Prostate gland (tissue), 2 donors: Measurements from ENCODE around the gene B4GALNT3. TPM values are rescaled to one million over a fixed set of nuclear protein-coding genes. Genes with fewer than 3 reads are reported as not detected.

ENCODE experiments used
- DNase-seq: peaks from one replicate; pipeline ENCODE4 v3.0.0-alpha.2; 2019; ENCODE audit warnings: low spot score
- H3K27ac ChIP-seq, 2 donors: fragments of 200-600 bp; sonication (generic); 2 replicates each; pipeline ENCODE4 v1.5.1; 2017 to 2019
- H3K27me3 ChIP-seq: fragments of 200-600 bp; sonication (generic); replicated peaks from 2 replicates; pipeline ENCODE4 v1.5.1; 2019; ENCODE audit not compliant: insufficient read depth
- H3K36me3 ChIP-seq, 2 donors: fragments of 200-600 bp; sonication (generic); 1 replicate in 1 of 2; 2 replicates in 1 of 2; pipeline versions ENCODE4 v1.5.1 to v1.8.1; 2017 to 2019
- H3K4me1 ChIP-seq: fragments of 200-600 bp; sonication (generic); replicated peaks from 2 replicates; pipeline ENCODE4 v1.5.1; 2019
- H3K4me3 ChIP-seq, 2 donors: fragments of 200-600 bp; sonication (generic); 2 replicates each; pipeline ENCODE4 v1.5.1; 2017 to 2019
- H3K9me3 ChIP-seq: fragments of 200-600 bp; sonication (generic); 2 replicates; pipeline ENCODE4 v1.5.1; 2017
- CTCF ChIP-seq, 4 experiments: fragments of 200-600 bp in 2 of 4; fragments of 450-650 bp in 2 of 4; sonication (generic) in 2 of 4; IDR thresholded peaks; 1 replicate in 3 of 4; 2 replicates in 1 of 4; pipeline ENCODE4 v1.5.1; 2016 to 2019; ENCODE audit warnings: antibody characterized with exemption in 4 of 4, mild to moderate bottlenecking in 2 of 4, moderate library complexity in 2 of 4
- POLR2A ChIP-seq: fragments of 450-650 bp; IDR thresholded peaks from one replicate; pipeline ENCODE4 v1.6.1; 2016; ENCODE audit warnings: antibody characterized with exemption, mild to moderate bottlenecking
- POLR2AphosphoS5 ChIP-seq: sonication (generic); formaldehyde crosslinking; IDR thresholded peaks from one replicate; pipeline ENCODE4 v1.6.1; 2017; ENCODE audit warnings: antibody characterized with exemption
- WGBS: methylation state at CpG from one replicate; pipeline ENCODE4 v1.1.5; 2018; 5-methylcytosine and 5-hydroxymethylcytosine counted together
- intact Hi-C: fragments of 100-400 bp; cut with DNase I; formaldehyde crosslinking; loops from one replicate; pipeline ENCODE4 v1.14.2; 2022
- total RNA-seq, 2 donors: library from RNA; depleted of rRNA; stranded (reverse); fragments of >200 nt; gene quantifications; one replicate each; pipeline ENCODE4 v1.1.0, GENCODE V29; 2016

The B4GALNT3 gene
- total RNA-seq, 2 donors from 2014 or later, result 7.1 to 16.3 TPM

GRCh38 chr12:578748-579419 lies 119.1 kb downstream of the B4GALNT3 start:
- no peak for TF ChIP-seq POLR2A
- TF ChIP-seq POLR2AphosphoS5, result no peak
- no peak overlapping the region for H3K27ac ChIP-seq
- intact Hi-C loops, result loop anchor here (10.0 kb wide), 1 partner anchor 1016 kb away; the partner anchor contains the start of gene FBXL14
- 19% methylated on average over 7 of the region's 7 CpGs for WGBS
- no peaks in the 10 kb centered on the region for H3K9me3 ChIP-seq
- no peak for DNase-seq
- no peaks in the 10 kb centered on the region for H3K27me3 ChIP-seq
- no peak overlapping the region for H3K4me3 ChIP-seq
- H3K36me3 ChIP-seq, result no peaks in the 10 kb centered on the region
- no peaks in the 10 kb centered on the region for H3K4me1 ChIP-seq

DNA sequence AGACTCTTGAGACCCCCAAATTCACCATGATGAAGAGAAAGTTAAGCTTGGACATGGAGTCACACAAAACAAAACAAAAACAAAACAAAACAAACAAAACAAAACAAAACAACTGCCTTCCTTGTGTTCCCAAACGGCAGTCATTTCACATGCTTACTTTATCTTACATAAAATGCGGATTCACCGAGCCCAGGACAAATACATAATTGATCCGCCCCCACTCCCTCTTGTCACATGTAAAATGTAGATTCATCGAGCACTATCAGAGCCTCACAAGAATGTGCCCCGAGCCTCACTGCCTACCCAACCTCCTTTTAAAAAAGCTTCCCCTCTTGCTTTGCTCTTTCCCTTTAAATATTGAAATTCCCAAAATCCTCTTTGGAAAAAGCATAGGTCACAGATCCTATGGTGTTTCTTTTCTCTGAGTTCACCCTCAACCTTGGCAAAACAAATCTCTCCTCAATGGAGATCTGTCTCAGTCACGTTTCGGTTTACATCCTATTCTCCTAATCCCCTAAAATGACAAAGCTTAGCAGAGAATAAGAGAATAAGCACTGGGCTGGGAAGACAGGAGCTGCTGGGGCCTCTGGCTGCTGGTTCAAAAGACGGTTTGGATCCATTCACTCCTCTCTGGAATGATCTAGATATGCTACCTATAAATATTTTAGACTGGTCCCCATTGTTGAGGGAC lies 119.8 kb downstream of the B4GALNT3 start:
- H3K27me3 ChIP-seq, result no peaks in the 10 kb centered on the region
- intact Hi-C loops, result loop anchor here (10.0 kb wide), 1 partner anchor 1015 kb away; the partner anchor contains the start of gene FBXL14
- H3K27ac ChIP-seq, result no peak overlapping the region
- no peak overlapping the region for H3K4me3 ChIP-seq
- H3K4me1 ChIP-seq, result no peaks in the 10 kb centered on the region
- H3K9me3 ChIP-seq, result no peaks in the 10 kb centered on the region
- 62% methylated on average over 9 of the region's 9 CpGs for WGBS
- TF ChIP-seq POLR2A, result no peak
- TF ChIP-seq POLR2AphosphoS5, result no peak
- no peaks in the 10 kb centered on the region for H3K36me3 ChIP-seq
- DNase-seq, result no peak

- H3K4me1 ChIP-seq, result no peaks in the 10 kb centered on the region
- H3K27me3 ChIP-seq, result no peaks in the 10 kb centered on the region
- H3K4me3 ChIP-seq, result no peak overlapping the region
- intact Hi-C loops, result no loop called here
- 91% methylated on average over 4 of the region's 4 CpGs for WGBS
- H3K36me3 ChIP-seq, result no peaks in the 10 kb centered on the region
- DNase-seq, result no peak
- no peak overlapping the region for H3K27ac ChIP-seq
- H3K9me3 ChIP-seq, result no peaks in the 10 kb centered on the region
- TF ChIP-seq POLR2AphosphoS5, result no peak
- TF ChIP-seq CTCF (IDR thresholded peaks at IDR 0.05), result no peak
- TF ChIP-seq POLR2A, result no peak
These were observed 121.1 kb downstream of the B4GALNT3 start for GRCh38 chr12:580813-581212.

- no peaks in the 10 kb centered on the region for H3K36me3 ChIP-seq
- no peak for DNase-seq
- 88% methylated on average over 5 of the region's 5 CpGs for WGBS
- no peak overlapping the region for H3K4me3 ChIP-seq
- H3K9me3 ChIP-seq, result no peaks in the 10 kb centered on the region
- TF ChIP-seq CTCF (IDR thresholded peaks at IDR 0.05) (no peak), POLR2A (no peak), POLR2AphosphoS5 (no peak)
- no peaks in the 10 kb centered on the region for H3K27me3 ChIP-seq
- intact Hi-C loops, result no loop called here
- H3K4me1 ChIP-seq, result no peaks in the 10 kb centered on the region
- no peak overlapping the region for H3K27ac ChIP-seq
These were observed 121.6 kb downstream of the B4GALNT3 start for GRCh38 chr12:581321-581720.

DNA sequence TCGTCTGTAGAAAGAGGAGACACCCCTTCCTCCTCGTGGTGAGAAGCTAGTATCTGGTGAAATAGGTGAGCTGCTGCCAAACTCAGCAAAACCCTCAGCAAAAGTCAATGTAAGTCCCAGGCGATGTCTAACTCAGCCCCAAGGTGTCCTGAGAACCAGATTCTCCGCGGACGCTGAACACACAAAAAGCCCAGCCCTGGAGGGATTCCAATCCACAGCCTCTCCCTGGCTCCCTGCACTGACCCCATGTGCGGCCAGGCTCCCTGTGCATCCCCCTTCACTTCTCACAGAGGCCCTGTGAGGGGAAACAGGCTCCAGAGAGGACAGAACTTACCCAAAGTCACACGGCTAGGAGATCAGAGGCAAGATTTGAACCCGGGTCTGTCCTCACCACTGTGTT lies 122.0 kb downstream of the B4GALNT3 start:
- Histone ChIP-seq H3K27ac (no peak overlapping the region), H3K9me3 (no peaks in the 10 kb centered on the region), H3K4me1 (no peaks in the 10 kb centered on the region), H3K36me3 (no peaks in the 10 kb centered on the region), H3K4me3 (no peak overlapping the region), H3K27me3 (no peaks in the 10 kb centered on the region)
- intact Hi-C loops, result no loop called here
- TF ChIP-seq CTCF (IDR thresholded peaks at IDR 0.05), result no peak
- TF ChIP-seq POLR2AphosphoS5, result no peak
- TF ChIP-seq POLR2A, result no peak
- 86% methylated on average over 9 of the region's 9 CpGs for WGBS
- no peak for DNase-seq
